Natural killer cell (primary cell): ENCODE measurements around the gene COL4A1. TPM values are rescaled to one million over a fixed set of nuclear protein-coding genes. Genes with fewer than 3 reads are reported as not detected.

Source experiments
- ATAC-seq, 3 donors: fragments of 150-1000 bp in 2 of 3; fragments of 200-7000 bp in 1 of 3; cut with Tn5 transposase; 1 replicate in 1 of 3; 2 replicates in 2 of 3; pipeline ENCODE4 v1.10.0; 2021; ENCODE audit warnings: mild to moderate bottlenecking in 2 of 3, moderate library complexity in 2 of 3
- DNase-seq, 2 donors: peaks; one replicate each; pipeline versions ENCODE4 v3.0.0 to v3.0.0-alpha.2; 2013 to 2021; ENCODE audit warnings: mixed read lengths in 1 of 2
- H3K27ac ChIP-seq: one replicate; pipeline ENCODE4 v1.5.1; 2013; ENCODE audit warnings: mild to moderate bottlenecking, low read length
- H3K27me3 ChIP-seq: one replicate; pipeline ENCODE4 v1.6.1; 2013; ENCODE audit warnings: low read length; ENCODE audit not compliant: control insufficient read depth, insufficient read depth
- H3K36me3 ChIP-seq: one replicate; pipeline ENCODE4 v1.6.1; 2013; ENCODE audit warnings: low read length; ENCODE audit not compliant: control insufficient read depth, insufficient read depth
- H3K4me1 ChIP-seq: one replicate; pipeline ENCODE4 v1.6.1; 2013; ENCODE audit warnings: low read length; ENCODE audit not compliant: control insufficient read depth, insufficient read depth
- H3K4me3 ChIP-seq: one replicate; pipeline ENCODE4 v1.5.1; 2013; ENCODE audit warnings: low read length
- H3K9me3 ChIP-seq: one replicate; pipeline ENCODE4 v1.6.1; 2013; ENCODE audit warnings: low read length; ENCODE audit not compliant: control insufficient read depth, insufficient read depth
- H3K27ac Mint-ChIP-seq, 2 donors: one replicate each; pipeline ENCODE4 v1.8.0; 2022; ENCODE audit warnings: mild to moderate bottlenecking in 2 of 2, mixed read lengths in 2 of 2, moderate library complexity in 1 of 2
- H3K27me3 Mint-ChIP-seq, 2 donors: one replicate each; pipeline ENCODE4 v1.8.0; 2022; ENCODE audit warnings: low read depth in 2 of 2, mixed read lengths in 2 of 2
- H3K36me3 Mint-ChIP-seq: one replicate; pipeline ENCODE4 v1.8.0; 2022; ENCODE audit warnings: mixed read lengths
- H3K4me1 Mint-ChIP-seq, 2 donors: one replicate each; pipeline ENCODE4 v1.8.0; 2022; ENCODE audit warnings: mixed read lengths in 2 of 2
- H3K4me3 Mint-ChIP-seq: one replicate; pipeline ENCODE4 v1.8.0; 2022; ENCODE audit warnings: mild to moderate bottlenecking, moderate library complexity, mixed read lengths
- H3K9me3 Mint-ChIP-seq, 2 donors: one replicate each; pipeline ENCODE4 v1.8.0; 2022; ENCODE audit warnings: mixed read lengths in 2 of 2
- WGBS: methylation state at CpG from one replicate; pipeline ENCODE4 v1.1.7; 2013; ENCODE audit warnings: missing lambda C conversion rate; ENCODE audit not compliant: insufficient coverage; 5-methylcytosine and 5-hydroxymethylcytosine counted together
- intact Hi-C: fragments of 100-400 bp; cut with micrococcal nuclease; formaldehyde crosslinking; loops from one replicate; pipeline ENCODE4 v1.14.2; 2022
- total RNA-seq, 4 donors: library from RNA; stranded (reverse); fragments of 120-200 nt in 1 of 4; gene quantifications; one replicate each; pipeline versions ENCODE4 v1.2.3 to v1.2.4, GENCODE V29; 2013 to 2022
- TF ChIP-seq, protein P1 (sequence below): fragments of 200-600 bp; IDR thresholded peaks from one replicate; pipeline ENCODE4 v1.8.0; 2022; ENCODE audit warnings: antibody characterized with exemption

The COL4A1 gene
- total RNA-seq, 3 donors from 2014 or later (not counting 1 experiment from before 2014, with no cell fraction given) = not detected

DNA sequence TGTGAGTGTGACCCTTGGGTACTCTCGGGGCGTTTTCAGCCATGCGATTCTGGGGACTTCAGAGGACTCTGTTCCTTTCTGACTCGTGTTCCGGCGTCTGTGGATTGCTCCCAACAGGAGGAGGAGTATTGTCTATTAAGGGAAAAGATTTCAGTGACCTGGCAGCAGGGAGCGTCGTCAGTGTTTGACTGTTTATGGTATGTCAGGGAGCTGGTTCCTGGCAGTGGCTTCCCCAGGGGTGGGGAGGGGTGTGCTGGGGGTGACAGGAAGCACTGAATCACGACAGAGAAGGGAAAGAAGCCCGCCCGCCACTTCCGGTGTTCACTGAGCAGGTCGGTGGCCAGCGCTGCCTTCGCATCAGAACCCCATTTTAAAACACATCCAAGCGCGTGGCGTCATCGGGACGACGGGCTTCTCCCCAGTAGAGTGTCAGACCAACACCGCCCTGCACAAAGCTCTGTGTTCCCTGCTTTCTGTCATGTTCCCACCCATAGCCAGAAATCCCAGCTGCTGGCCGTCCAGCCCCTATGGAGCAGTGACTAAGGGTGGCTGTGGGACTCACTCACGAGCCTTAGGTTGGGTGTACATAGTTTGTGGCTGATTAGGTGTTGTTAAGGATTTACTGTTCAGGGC, 34.0 kb upstream of the COL4A1 start:
- Histone ChIP-seq H3K4me3 (no peak overlapping the region), H3K9me3 (no peaks in the 10 kb centered on the region), H3K4me1 (peaks cover 18% of the 10 kb centered on the region), H3K27me3 (no peaks in the 10 kb centered on the region), H3K27ac (no peak overlapping the region), H3K36me3 (no peaks in the 10 kb centered on the region)
- TF ChIP-seq, protein P1, sequence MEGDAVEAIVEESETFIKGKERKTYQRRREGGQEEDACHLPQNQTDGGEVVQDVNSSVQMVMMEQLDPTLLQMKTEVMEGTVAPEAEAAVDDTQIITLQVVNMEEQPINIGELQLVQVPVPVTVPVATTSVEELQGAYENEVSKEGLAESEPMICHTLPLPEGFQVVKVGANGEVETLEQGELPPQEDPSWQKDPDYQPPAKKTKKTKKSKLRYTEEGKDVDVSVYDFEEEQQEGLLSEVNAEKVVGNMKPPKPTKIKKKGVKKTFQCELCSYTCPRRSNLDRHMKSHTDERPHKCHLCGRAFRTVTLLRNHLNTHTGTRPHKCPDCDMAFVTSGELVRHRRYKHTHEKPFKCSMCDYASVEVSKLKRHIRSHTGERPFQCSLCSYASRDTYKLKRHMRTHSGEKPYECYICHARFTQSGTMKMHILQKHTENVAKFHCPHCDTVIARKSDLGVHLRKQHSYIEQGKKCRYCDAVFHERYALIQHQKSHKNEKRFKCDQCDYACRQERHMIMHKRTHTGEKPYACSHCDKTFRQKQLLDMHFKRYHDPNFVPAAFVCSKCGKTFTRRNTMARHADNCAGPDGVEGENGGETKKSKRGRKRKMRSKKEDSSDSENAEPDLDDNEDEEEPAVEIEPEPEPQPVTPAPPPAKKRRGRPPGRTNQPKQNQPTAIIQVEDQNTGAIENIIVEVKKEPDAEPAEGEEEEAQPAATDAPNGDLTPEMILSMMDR = no peak
- Mint-ChIP-seq H3K4me1 (peaks cover 17 to 18% of the 10 kb centered on the region in 2 donors), H3K9me3 (peaks cover 0 to 2% of the 10 kb centered on the region in 2 donors), H3K4me3 (peak overlapping the region; percentile 81), H3K27me3 (peaks cover 13 to 14% of the 10 kb centered on the region in 2 donors), H3K27ac (peak overlapping the region; percentile 37 to 43), H3K36me3 (no peaks in the 10 kb centered on the region)
- DNase-seq = peak in 1 of 2 donors; percentile 46
- 7% methylated on average over 24 of the region's 24 CpGs for WGBS
- intact Hi-C loops = no loop called here
- peak; percentile 44 to 85 (median 76) for ATAC-seq

DNA sequence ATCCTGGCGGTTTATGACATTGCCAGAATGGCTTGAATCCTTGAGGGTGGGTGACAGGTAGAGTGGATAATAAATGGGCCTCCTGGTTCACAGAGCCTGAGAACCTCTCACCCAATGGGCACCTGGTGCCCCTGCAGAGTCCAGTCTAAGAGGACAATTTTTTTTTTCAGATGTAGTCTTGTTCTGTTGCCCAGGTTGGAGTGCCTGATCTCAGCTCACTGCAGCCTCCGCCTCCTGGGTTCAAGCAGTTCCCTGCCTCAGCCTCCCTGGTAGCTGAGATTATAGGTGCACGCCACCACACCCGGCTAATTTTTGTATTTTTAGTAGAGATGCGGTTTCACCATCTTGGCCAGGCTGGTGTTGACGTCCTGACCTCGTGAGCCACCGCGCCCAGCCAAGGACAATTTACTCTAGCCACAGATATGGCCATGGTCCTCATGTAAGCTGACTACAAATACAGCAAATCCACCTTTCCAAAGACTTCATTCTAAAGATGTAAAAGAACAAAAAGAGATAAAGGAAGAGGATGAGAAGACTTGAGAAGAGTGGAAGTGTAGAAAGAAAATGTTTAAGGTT, 33.1 kb upstream of the COL4A1 start:
- H3K4me1 Mint-ChIP-seq = peaks cover 17 to 18% of the 10 kb centered on the region in 2 donors
- H3K4me3 Mint-ChIP-seq = peak overlapping the region; percentile 81
- no peaks in the 10 kb centered on the region for H3K36me3 Mint-ChIP-seq
- TF ChIP-seq, protein P1 = no peak
- H3K9me3 Mint-ChIP-seq = peaks cover 0 to 2% of the 10 kb centered on the region in 2 donors
- H3K27me3 ChIP-seq = no peaks in the 10 kb centered on the region
- H3K27ac ChIP-seq = no peak overlapping the region
- no peak overlapping the region for H3K4me3 ChIP-seq
- WGBS = 94% methylated on average over 8 of the region's 9 CpGs
- DNase-seq (no peak), ATAC-seq (no peak)
- intact Hi-C loops = no loop called here
- peaks cover 18% of the 10 kb centered on the region for H3K4me1 ChIP-seq
- peaks cover 17 to 23% of the 10 kb centered on the region in 2 donors for H3K27me3 Mint-ChIP-seq
- no peaks in the 10 kb centered on the region for H3K36me3 ChIP-seq
- H3K9me3 ChIP-seq = no peaks in the 10 kb centered on the region
- no peak overlapping the region for H3K27ac Mint-ChIP-seq

DNA sequence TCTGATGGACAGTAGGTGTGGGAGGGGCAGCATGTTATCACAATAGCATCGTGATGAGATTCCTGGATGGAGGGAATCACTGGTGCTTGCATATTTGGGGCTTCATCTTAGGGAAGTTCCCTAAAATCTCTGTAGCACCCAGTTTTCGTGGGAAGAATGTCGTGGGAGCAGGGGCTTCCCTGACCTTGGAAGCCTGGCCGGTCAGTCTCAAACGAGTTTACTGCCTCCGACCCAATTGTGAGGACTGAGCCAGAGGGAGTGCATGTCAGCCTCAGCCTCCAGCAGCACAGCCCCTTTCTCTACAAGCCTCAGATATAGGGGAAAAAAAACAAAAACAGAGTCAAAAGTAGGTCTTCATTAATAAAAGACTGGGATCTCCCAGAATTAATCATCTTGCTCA, 32.3 kb upstream of the COL4A1 start:
- TF ChIP-seq, protein P1 = no peak
- H3K36me3 Mint-ChIP-seq = no peaks in the 10 kb centered on the region
- no peaks in the 10 kb centered on the region for H3K27me3 ChIP-seq
- no peaks in the 10 kb centered on the region for H3K36me3 ChIP-seq
- H3K4me1 ChIP-seq = peaks cover 18% of the 10 kb centered on the region
- ATAC-seq = no peak
- no peak overlapping the region for H3K4me3 ChIP-seq
- no peak overlapping the region for H3K27ac Mint-ChIP-seq
- no peak overlapping the region for H3K27ac ChIP-seq
- H3K27me3 Mint-ChIP-seq = peaks cover 19 to 31% of the 10 kb centered on the region in 2 donors
- no peak for DNase-seq
- no peak overlapping the region for H3K4me3 Mint-ChIP-seq
- intact Hi-C loops = no loop called here
- WGBS = 73% methylated on average over 6 of the region's 6 CpGs
- H3K9me3 Mint-ChIP-seq = peaks cover 0 to 2% of the 10 kb centered on the region in 2 donors
- H3K9me3 ChIP-seq = no peaks in the 10 kb centered on the region
- H3K4me1 Mint-ChIP-seq = peaks cover 17 to 18% of the 10 kb centered on the region in 2 donors
